ENCODE measurements around the gene CENPX.

CENPX gene

GRCh38 chr17:82059272-82060000 lies 36.8 kb upstream of the CENPX start:
- Histone ChIP-seq H3K9me3 (ENCODE audit: control extremely low read depth in 1 of 5, control insufficient read depth in 4 of 5, insufficient read depth in 2 of 5, low read depth in 1 of 5, low read length in 4 of 5) (no peaks in the 10 kb centered on the region), H3K36me3 (ENCODE audit: control insufficient read depth in 4 of 4, insufficient read depth in 4 of 4, low read length in 3 of 4) (peaks cover 11 to 99% (median 67%) of the 10 kb centered on the region in 4 experiments), H3K4me1 (ENCODE audit: control extremely low read depth in 1 of 4, control insufficient read depth in 4 of 4, insufficient read depth in 4 of 4, low read length in 3 of 4) (peaks cover 0 to 8% (median 3%) of the 10 kb centered on the region in 4 experiments), H3K27me3 (replicated peaks in 2 of 5; ENCODE audit: control insufficient read depth in 4 of 5, insufficient read depth in 5 of 5, low read length in 4 of 5) (no peaks in the 10 kb centered on the region), H3K4me3 (ENCODE audit: control insufficient read depth in 1 of 7, extremely low read depth in 1 of 7, insufficient read depth in 4 of 7, low read depth in 2 of 7, low read length in 6 of 7) (no peak overlapping the region), H3K27ac (ENCODE audit: insufficient read depth in 1 of 2, low read depth in 1 of 2, low read length in 2 of 2, poor library complexity in 1 of 2, severe bottlenecking in 2 of 2) (no peak overlapping the region)
- DNase-seq = no peak
- 97% methylated on average over 16 of the region's 19 CpGs for WGBS (ENCODE audit: insufficient coverage)
- ChIA-PET CTCF (interaction anchor here (1.7 kb wide), 1 partner anchor 9 kb away, joined by 5 read pairs; no protein-coding TSS in a partner anchor), POLR2A (no interaction called here)

- no peak overlapping the region for H3K27ac ChIP-seq (ENCODE audit: insufficient read depth in 1 of 2, low read depth in 1 of 2, low read length in 2 of 2, poor library complexity in 1 of 2, severe bottlenecking in 2 of 2)
- peaks cover 0 to 2% (median 0%) of the 10 kb centered on the region in 4 experiments for H3K4me1 ChIP-seq (ENCODE audit: control extremely low read depth in 1 of 4, control insufficient read depth in 4 of 4, insufficient read depth in 4 of 4, low read length in 3 of 4)
- 75% methylated on average over 10 of the region's 10 CpGs for WGBS (ENCODE audit: insufficient coverage)
- no peak for DNase-seq
- ChIA-PET POLR2A (no interaction called here), CTCF (interaction anchor here (1.7 kb wide), 1 partner anchor 8 kb away, joined by 5 read pairs; no protein-coding TSS in a partner anchor)
- peaks cover 11 to 99% (median 68%) of the 10 kb centered on the region in 4 experiments for H3K36me3 ChIP-seq (ENCODE audit: control insufficient read depth in 4 of 4, insufficient read depth in 4 of 4, low read length in 3 of 4)
- H3K9me3 ChIP-seq (ENCODE audit: control extremely low read depth in 1 of 5, control insufficient read depth in 4 of 5, insufficient read depth in 2 of 5, low read depth in 1 of 5, low read length in 4 of 5) = no peaks in the 10 kb centered on the region
- H3K4me3 ChIP-seq (ENCODE audit: control insufficient read depth in 1 of 7, extremely low read depth in 1 of 7, insufficient read depth in 4 of 7, low read depth in 2 of 7, low read length in 6 of 7) = no peak overlapping the region
- no peaks in the 10 kb centered on the region for H3K27me3 ChIP-seq (replicated peaks in 2 of 5; ENCODE audit: control insufficient read depth in 4 of 5, insufficient read depth in 5 of 5, low read length in 4 of 5)
These were observed 36.2 kb upstream of the CENPX start for GRCh38 chr17:82058855-82059249.

- WGBS (ENCODE audit: insufficient coverage) = 93% methylated on average over 13 of the region's 17 CpGs
- CTCF ChIA-PET = no interaction called here
- peaks cover 9 to 99% (median 66%) of the 10 kb centered on the region in 4 experiments for H3K36me3 ChIP-seq (ENCODE audit: control insufficient read depth in 4 of 4, insufficient read depth in 4 of 4, low read length in 3 of 4)
These were observed 35.7 kb upstream of the CENPX start for GRCh38 chr17:82058230-82058854.

GRCh38 chr17:82056729-82057621 lies 34.3 kb upstream of the CENPX start:
- no peak overlapping the region for H3K4me3 ChIP-seq (ENCODE audit: control insufficient read depth in 1 of 7, extremely low read depth in 1 of 7, insufficient read depth in 4 of 7, low read depth in 2 of 7, low read length in 6 of 7)
- H3K27me3 ChIP-seq (replicated peaks in 2 of 5; ENCODE audit: control insufficient read depth in 4 of 5, insufficient read depth in 5 of 5, low read length in 4 of 5) = no peaks in the 10 kb centered on the region
- ChIA-PET POLR2A (no interaction called here), CTCF (no interaction called here)
- H3K4me1 ChIP-seq (ENCODE audit: control extremely low read depth in 1 of 4, control insufficient read depth in 4 of 4, insufficient read depth in 4 of 4, low read length in 3 of 4) = peaks cover 0 to 13% (median 12%) of the 10 kb centered on the region in 4 experiments
- DNase-seq = no peak
- peaks cover 9 to 89% (median 56%) of the 10 kb centered on the region in 4 experiments for H3K36me3 ChIP-seq (ENCODE audit: control insufficient read depth in 4 of 4, insufficient read depth in 4 of 4, low read length in 3 of 4)
- no peak overlapping the region for H3K27ac ChIP-seq (ENCODE audit: insufficient read depth in 1 of 2, low read depth in 1 of 2, low read length in 2 of 2, poor library complexity in 1 of 2, severe bottlenecking in 2 of 2)
- 95% methylated on average over 29 of the region's 29 CpGs for WGBS (ENCODE audit: insufficient coverage)
- no peaks in the 10 kb centered on the region for H3K9me3 ChIP-seq (ENCODE audit: control extremely low read depth in 1 of 5, control insufficient read depth in 4 of 5, insufficient read depth in 2 of 5, low read depth in 1 of 5, low read length in 4 of 5)

More at GRCh38 chr17:82058230-82058854, 35.7 kb upstream of the CENPX start:
- H3K4me3 ChIP-seq (ENCODE audit: control insufficient read depth in 1 of 7, extremely low read depth in 1 of 7, insufficient read depth in 4 of 7, low read depth in 2 of 7, low read length in 6 of 7) = no peak overlapping the region
- no peaks in the 10 kb centered on the region for H3K9me3 ChIP-seq (ENCODE audit: control extremely low read depth in 1 of 5, control insufficient read depth in 4 of 5, insufficient read depth in 2 of 5, low read depth in 1 of 5, low read length in 4 of 5)
- POLR2A ChIA-PET = no interaction called here
- no peaks in the 10 kb centered on the region for H3K27me3 ChIP-seq (replicated peaks in 2 of 5; ENCODE audit: control insufficient read depth in 4 of 5, insufficient read depth in 5 of 5, low read length in 4 of 5)
- no peak overlapping the region for H3K27ac ChIP-seq (ENCODE audit: insufficient read depth in 1 of 2, low read depth in 1 of 2, low read length in 2 of 2, poor library complexity in 1 of 2, severe bottlenecking in 2 of 2)
- DNase-seq = no peak
- no peaks in the 10 kb centered on the region for H3K4me1 ChIP-seq (ENCODE audit: control extremely low read depth in 1 of 4, control insufficient read depth in 4 of 4, insufficient read depth in 4 of 4, low read length in 3 of 4)

- Histone ChIP-seq H3K4me1 (ENCODE audit: control extremely low read depth in 1 of 4, control insufficient read depth in 4 of 4, insufficient read depth in 4 of 4, low read length in 3 of 4) (peaks cover 0 to 13% (median 12%) of the 10 kb centered on the region in 4 experiments), H3K27ac (ENCODE audit: insufficient read depth in 1 of 2, low read depth in 1 of 2, low read length in 2 of 2, poor library complexity in 1 of 2, severe bottlenecking in 2 of 2) (no peak overlapping the region), H3K36me3 (ENCODE audit: control insufficient read depth in 4 of 4, insufficient read depth in 4 of 4, low read length in 3 of 4) (peaks cover 6 to 82% (median 50%) of the 10 kb centered on the region in 4 experiments), H3K27me3 (replicated peaks in 2 of 5; ENCODE audit: control insufficient read depth in 4 of 5, insufficient read depth in 5 of 5, low read length in 4 of 5) (no peaks in the 10 kb centered on the region), H3K9me3 (ENCODE audit: control extremely low read depth in 1 of 5, control insufficient read depth in 4 of 5, insufficient read depth in 2 of 5, low read depth in 1 of 5, low read length in 4 of 5) (no peaks in the 10 kb centered on the region), H3K4me3 (ENCODE audit: control insufficient read depth in 1 of 7, extremely low read depth in 1 of 7, insufficient read depth in 4 of 7, low read depth in 2 of 7, low read length in 6 of 7) (no peak overlapping the region)
- DNase-seq = no peak
- POLR2A ChIA-PET = no interaction called here
- WGBS (ENCODE audit: insufficient coverage) = 98% methylated on average over 27 of the region's 28 CpGs
- CTCF ChIA-PET = no interaction called here
These were observed 33.5 kb upstream of the CENPX start for GRCh38 chr17:82055965-82056728.

GRCh38 chr17:82055023-82055964 lies 32.6 kb upstream of the CENPX start:
- CTCF ChIA-PET = interaction anchor here (1.1 kb wide), 1 partner anchor 26 kb away, joined by 3 read pairs; no protein-coding TSS in a partner anchor
- no peak for DNase-seq
- H3K27ac ChIP-seq (ENCODE audit: insufficient read depth in 1 of 2, low read depth in 1 of 2, low read length in 2 of 2, poor library complexity in 1 of 2, severe bottlenecking in 2 of 2) = no peak overlapping the region
- POLR2A ChIA-PET = no interaction called here
- peaks cover 4 to 73% (median 42%) of the 10 kb centered on the region in 4 experiments for H3K36me3 ChIP-seq (ENCODE audit: control insufficient read depth in 4 of 4, insufficient read depth in 4 of 4, low read length in 3 of 4)
- H3K4me1 ChIP-seq (ENCODE audit: control extremely low read depth in 1 of 4, control insufficient read depth in 4 of 4, insufficient read depth in 4 of 4, low read length in 3 of 4) = peaks cover 0 to 22% (median 20%) of the 10 kb centered on the region in 4 experiments
- no peaks in the 10 kb centered on the region for H3K27me3 ChIP-seq (replicated peaks in 2 of 5; ENCODE audit: control insufficient read depth in 4 of 5, insufficient read depth in 5 of 5, low read length in 4 of 5)
- H3K9me3 ChIP-seq (ENCODE audit: control extremely low read depth in 1 of 5, control insufficient read depth in 4 of 5, insufficient read depth in 2 of 5, low read depth in 1 of 5, low read length in 4 of 5) = no peaks in the 10 kb centered on the region
- no peak overlapping the region for H3K4me3 ChIP-seq (ENCODE audit: control insufficient read depth in 1 of 7, extremely low read depth in 1 of 7, insufficient read depth in 4 of 7, low read depth in 2 of 7, low read length in 6 of 7)
- 89% methylated on average over 22 of the region's 26 CpGs for WGBS (ENCODE audit: insufficient coverage)
